GM18909 (cell line): ENCODE data around the gene ABCB1.
"Not testable (repeated sequence)": the region's sequence is repeated elsewhere in the genome, so short reads cannot be mapped to it uniquely, and the experiment has no call there.

ENCODE experiments used
- ATAC-seq: cut with Tn5 transposase; IDR thresholded peaks from one replicate; pipeline ENCODE4 v1.9.1; 2021; ENCODE audit warnings: mild to moderate bottlenecking; ENCODE audit not compliant: unreplicated experiment, poor library complexity

The ABCB1 gene

DNA sequence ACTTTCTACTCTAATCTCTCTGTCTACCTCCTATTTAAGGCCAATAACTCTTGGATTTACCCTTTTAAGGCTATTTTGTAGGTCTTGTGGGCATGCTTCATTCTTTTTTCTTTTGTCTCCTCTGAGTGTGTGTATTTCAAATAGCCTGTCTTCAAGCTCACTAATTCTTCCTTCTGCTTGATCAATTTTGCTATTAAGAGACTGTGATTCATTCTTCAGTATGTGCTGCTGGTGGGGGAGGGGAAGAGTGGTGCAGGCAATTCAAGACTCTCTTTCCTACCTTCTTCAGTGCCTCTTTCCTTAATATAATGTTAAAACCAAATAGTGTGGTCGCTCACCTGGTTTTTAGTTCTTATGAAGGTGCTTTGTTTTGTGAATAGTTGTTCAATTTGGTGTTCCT is 20.0 kb downstream of the ABCB1 start:
- no peak for ATAC-seq

- no peak for ATAC-seq
Observed at GRCh38 chr7:87575521-87575920, 25.2 kb downstream of the ABCB1 start.

GRCh38 chr7:87574630-87575029 is 26.1 kb downstream of the ABCB1 start:
- no peak for ATAC-seq

GRCh38 chr7:87572513-87572912 is 28.2 kb downstream of the ABCB1 start:
- not testable (repeated sequence) for ATAC-seq

DNA sequence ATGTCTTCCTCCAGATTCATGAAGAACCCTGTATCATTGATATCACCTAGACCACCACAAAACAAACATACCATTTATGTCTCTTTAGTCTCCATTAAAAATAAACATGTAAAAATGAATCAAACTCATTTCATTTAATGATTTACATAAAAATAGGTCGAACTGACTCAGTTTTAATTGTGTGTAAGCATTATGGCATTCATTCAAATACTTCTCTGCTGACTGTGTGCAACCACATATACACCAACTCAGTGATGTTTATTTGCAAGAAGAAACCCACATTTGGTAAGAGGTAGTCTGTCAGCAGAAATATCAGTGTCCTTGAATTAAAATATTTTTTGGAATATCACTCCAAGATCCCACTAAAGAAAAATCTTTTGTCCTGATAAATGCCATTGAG is 30.5 kb downstream of the ABCB1 start:
- ATAC-seq = no peak

GRCh38 chr7:87567052-87567451 is 33.6 kb downstream of the ABCB1 start:
- ATAC-seq = no peak

GRCh38 chr7:87566311-87566900 is 34.3 kb downstream of the ABCB1 start:
- no peak for ATAC-seq

GRCh38 chr7:87565877-87566276 is 34.8 kb downstream of the ABCB1 start:
- no peak for ATAC-seq

DNA sequence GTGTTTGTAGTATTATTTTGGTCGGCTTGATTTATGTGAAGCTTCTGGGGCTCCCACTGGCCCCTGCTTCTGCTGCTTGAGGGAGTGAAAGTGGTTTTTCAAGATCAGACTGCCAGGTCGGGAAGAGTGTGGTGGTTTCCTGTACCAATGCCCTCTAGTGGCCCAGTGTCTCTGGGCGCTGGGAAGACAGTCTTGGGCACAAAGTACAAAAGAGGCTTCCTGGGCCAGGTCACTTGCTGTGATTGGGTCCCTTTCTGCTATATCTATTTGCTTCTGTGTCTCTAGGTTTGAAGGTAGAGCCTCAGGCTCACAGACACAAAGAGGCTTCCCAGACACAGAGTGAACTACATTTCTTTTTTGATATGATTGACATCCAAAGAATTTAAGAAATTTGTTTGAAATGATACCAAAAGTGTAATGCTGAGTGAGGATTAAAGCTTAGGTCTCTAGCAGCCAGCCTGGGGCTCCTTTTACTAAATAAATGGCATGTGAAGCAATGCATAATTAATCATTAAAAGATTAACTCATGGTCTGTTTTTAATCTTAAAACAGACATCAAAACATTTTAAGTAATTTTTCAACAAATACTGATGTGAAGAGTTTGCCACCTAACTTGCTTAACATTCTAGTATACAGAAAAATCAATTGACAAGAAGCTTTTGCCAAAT is 36.3 kb downstream of the ABCB1 start:
- ATAC-seq = peak; percentile 97

- no peak for ATAC-seq
Observed at GRCh38 chr7:87561702-87562101, 39.0 kb downstream of the ABCB1 start.

DNA sequence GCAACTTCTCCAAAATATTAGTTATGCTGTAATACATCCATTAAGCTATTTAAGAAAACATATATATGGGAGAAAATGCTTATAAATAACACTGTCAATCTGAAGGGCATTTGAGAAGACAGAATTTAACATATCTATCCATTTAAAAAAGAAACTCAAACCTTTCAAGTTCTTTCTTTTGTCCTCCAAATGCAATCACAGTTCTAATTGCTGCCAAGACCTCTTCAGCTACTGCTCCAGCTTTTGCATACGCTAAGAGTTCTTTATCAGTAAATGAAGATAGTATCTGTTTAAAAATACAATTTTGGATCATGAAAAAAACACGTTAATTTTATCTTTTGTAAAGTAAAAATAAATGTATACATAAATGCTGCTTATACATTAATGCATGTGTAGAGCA is 39.6 kb downstream of the ABCB1 start:
- no peak for ATAC-seq

GRCh38 chr7:87552351-87552900 is 48.3 kb downstream of the ABCB1 start:
- no peak for ATAC-seq

- no peak for ATAC-seq
Observed at GRCh38 chr7:87548123-87548919, 52.4 kb downstream of the ABCB1 start.

GRCh38 chr7:87545760-87546159 is 54.9 kb downstream of the ABCB1 start:
- no peak for ATAC-seq

DNA sequence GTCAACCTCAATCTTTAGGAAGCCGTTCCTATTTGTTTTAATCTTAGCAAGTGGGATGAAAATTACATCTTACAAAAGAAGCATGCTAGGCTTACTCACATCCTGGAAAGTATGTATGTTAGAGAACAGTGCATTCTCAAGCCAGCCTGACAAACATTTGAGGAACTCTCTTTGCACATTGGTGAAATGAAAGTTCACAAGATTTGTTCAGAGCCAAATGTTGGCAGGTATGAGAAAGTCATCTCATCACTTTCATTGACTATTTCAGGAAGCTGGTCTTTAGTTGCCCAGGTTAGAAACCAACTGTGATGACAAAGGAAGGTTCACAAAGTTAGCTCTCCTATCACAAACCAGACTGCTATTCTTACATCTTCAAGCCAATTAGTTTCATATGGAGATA is 57.1 kb downstream of the ABCB1 start:
- ATAC-seq = no peak

DNA sequence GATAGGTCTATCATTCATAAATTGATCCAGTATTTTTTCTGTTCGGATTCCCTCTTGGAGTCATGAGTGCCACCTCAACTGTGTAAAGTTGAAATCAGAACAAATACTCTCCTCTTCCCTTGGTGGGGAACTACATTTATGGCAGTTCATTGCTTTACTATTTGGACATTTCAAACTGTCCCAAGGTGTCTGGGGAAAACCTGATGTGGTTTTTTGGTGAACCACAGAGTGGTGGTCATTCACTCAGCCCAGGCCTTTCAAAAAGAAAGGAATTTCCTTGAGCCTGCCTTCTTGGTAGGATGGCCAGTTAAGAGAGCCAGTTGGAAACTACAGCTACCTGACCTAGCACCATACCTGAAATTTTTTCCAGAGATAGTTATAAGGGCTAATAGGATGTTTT is 59.0 kb downstream of the ABCB1 start:
- ATAC-seq = no peak

GRCh38 chr7:87538052-87538451 is 62.6 kb downstream of the ABCB1 start:
- ATAC-seq = no peak

DNA sequence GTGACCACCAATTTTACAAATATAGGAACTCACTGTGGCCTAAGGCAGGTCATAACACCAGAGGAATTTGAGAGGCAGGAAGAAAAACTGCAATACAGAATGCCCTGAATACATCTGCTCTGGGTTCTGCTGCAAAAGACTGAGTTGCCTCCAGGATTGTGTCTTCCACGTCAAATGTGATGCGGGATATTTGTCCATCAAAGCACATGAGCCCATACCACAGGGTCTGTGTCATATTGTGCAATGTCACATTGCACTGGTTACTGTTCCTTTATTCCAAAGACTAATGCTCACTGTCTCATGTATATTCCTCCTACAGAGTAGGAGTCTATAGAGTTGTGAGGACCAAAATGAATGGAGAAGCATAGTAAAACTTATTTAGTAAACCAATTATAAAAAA is 66.6 kb downstream of the ABCB1 start:
- ATAC-seq = no peak

- no peak for ATAC-seq
Observed at GRCh38 chr7:87530126-87530525, 70.6 kb downstream of the ABCB1 start.

- no peak for ATAC-seq
Observed at GRCh38 chr7:87528730-87529129, 72.0 kb downstream of the ABCB1 start.

GRCh38 chr7:87518735-87519134 is 81.9 kb downstream of the ABCB1 start:
- ATAC-seq = no peak
